GM11168 (cell line): ENCODE measurements around the gene PHACTR1.

ENCODE experiments used
- in situ Hi-C: fragments of 300-500 bp; cut with MboI; formaldehyde crosslinking; loops from one replicate; pipeline ENCODE4 v1.12.0; 2022; ENCODE audit warnings: low sequenced_read_pairs; ENCODE audit not compliant: unreplicated experiment

Gene PHACTR1

GRCh38 chr6:12844284-12845223 lies 128.0 kb downstream of the PHACTR1 start:
- in situ Hi-C loops, result no loop called here

DNA sequence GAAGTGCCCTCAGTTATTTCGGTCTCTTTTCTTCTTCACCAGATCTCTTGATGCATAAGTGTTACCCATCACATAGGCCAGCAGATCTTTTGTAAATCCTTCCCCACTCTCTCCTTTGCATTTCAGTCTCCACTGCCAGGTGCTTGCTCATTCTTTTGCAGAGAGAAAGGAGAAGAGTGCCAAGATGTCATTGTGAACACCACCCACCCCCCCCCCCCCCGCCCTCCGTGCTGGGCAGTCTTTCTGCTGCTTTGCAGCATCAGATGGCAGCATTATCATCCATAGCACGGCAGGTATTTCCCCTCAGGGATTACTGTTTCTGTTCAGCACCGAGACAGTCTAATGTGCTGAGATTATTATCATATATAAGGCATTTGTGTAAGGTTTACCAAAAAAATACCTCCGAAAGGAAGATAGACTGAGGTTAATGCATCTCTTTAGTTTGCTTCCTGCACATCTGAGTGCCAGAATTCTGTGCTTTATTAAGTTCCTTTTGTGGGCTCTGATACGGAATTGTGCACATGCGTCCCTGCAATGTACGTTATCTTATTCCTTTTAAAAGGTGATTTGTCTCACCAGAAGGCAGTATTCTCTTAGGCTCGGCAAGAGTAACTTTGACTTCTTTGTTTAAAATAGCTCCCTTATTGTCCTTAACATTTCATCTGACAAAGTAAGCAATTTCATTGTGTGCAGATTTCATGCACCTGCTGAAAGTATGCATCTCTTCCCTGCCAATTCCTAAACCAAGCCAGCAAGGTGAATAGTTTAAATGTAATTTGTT lies 128.8 kb downstream of the PHACTR1 start:
- in situ Hi-C loops, result no loop called here

- in situ Hi-C loops, result no loop called here
Observed at GRCh38 chr6:12848964-12849808, 132.6 kb downstream of the PHACTR1 start.

DNA sequence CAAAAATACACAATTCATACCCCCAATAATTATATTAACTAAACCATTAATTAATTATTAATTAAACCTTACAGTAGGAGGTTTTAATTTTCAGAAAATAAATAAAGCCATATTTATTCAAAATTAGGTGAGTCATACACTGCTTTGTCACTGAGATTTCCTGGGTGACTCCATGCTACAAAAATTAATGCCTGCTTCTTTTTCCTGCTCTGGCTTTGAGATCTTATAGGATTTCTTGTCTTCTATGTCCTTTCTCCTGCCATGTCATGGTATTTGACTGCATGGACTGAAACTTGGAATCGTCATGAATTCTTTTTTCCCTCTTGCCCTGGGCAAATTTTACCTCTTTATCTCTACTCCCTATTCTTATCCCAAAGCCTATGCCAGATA lies 133.2 kb downstream of the PHACTR1 start:
- in situ Hi-C loops, result no loop called here

DNA sequence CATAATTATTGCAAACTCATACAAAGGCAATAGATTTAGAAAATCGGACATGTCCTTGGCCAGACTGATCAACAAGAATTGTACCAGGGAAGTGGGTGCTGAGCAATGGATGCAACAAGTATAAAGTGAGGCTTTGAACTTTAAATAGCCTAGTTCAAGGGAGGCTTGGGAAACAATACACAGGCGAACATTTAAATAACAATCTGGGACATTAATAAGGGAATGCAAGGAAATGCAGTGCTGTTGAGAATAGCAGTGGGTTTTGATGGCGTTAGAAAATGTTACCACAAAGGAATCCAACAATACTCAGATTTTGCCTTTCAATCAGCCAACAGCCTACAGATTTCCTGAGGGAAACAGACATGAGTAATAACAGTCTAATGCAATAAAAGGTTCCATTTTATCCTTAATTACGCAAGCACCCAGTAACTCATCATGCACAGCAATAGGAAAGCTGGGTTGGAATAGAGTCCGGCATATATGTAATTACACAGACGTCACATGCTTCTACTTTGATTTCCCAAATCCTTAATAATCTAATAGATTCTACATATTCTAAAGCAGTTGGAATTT lies 134.6 kb downstream of the PHACTR1 start:
- in situ Hi-C loops, result no loop called here

GRCh38 chr6:12861603-12862002 lies 145.0 kb downstream of the PHACTR1 start:
- in situ Hi-C loops, result no loop called here

DNA sequence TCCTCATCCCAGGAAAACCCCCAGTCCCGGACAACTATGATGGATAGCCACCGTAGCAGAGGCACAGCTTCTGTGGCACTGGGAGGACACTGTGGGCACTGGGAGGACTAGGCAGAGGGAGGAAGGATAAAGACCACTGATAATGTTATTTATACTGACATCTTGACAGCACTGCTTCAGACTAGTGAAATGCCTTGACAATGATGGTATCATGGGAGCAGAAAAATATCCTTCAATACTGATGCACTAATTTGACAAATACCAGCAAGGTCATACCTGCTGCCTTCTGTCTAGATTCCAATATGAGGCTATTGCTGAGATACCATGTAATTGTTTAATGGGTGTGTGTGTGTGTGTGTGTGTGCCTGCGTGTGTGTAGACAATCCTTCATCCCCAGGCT lies 148.6 kb downstream of the PHACTR1 start:
- in situ Hi-C loops, result no loop called here

GRCh38 chr6:12865671-12866181 lies 149.2 kb downstream of the PHACTR1 start:
- in situ Hi-C loops, result no loop called here

DNA sequence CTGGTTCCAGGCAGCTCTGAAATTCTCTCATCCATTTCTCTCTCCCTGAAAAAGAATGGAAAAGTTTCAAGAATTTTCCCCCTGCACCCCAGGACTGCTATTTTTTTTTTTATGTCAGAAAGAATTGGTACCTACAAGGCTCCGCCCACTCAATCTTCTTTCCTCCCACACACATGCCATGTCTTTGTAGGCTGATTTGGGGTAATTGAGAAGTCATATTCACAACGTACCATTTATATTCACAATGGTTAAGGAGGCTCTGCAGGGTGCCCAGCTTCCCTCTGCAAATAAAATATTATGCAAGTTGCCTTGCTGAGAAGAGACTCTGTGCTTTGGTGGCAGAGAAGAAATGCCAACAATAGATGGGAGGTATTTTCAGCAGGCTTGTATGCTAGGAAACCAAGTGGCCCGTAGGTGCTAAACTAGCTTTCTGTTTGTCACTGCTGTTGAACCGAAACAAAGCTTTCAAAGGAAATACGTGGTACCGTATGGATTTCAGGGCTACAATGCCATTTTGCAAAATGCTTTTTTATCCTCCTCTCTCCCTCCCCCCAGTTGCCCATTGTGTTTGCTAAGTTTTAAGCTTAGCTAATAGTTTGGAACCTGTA lies 150.0 kb downstream of the PHACTR1 start:
- in situ Hi-C loops, result no loop called here

DNA sequence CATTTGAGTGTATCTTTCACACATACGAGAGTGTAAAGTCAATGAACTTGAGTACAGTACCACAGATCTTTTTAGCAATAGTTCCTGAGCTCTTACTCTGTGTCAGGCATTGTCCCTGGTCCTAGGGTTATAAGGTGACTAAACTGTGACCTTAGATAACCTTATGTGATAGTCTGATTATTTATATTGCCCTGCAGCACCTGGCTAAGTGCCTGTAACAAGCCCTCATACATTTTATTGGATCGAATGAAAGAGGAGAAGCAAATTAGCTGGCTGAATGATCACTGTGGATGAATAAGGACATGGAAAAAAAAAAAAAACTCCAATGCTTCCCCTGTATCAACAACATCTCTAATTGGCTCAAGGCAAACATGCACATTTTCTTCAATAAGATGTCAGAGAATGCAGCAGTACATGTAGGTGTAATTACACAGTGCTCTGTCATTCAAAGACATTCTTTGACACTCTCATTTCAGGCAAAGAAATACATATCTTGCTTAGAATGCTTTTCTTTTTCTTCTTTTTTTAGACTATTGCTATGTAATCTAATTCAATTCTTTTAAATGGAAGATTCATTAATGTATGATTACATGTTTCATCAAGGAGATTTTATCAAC lies 153.4 kb downstream of the PHACTR1 start:
- in situ Hi-C loops, result no loop called here

- in situ Hi-C loops, result no loop called here
Observed at GRCh38 chr6:12873691-12874090, 157.1 kb downstream of the PHACTR1 start.

DNA sequence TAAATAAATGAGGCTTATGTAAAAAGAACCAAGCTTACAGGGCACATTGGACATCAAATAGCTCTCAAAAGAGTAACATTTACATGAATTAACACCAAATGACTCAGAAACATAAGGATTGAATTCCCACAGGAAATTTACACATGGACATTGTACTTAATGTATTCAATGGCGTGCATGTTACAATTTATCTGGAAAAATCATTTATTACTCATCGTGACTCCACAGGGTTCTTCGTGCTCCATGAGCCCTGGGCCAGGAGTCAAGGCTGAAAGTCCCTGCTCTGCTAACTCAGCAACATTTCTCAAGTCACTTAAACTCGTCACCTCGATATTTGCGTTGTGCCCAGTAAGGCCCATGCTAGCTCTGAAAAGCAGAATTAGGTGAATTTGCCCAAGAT lies 158.5 kb downstream of the PHACTR1 start:
- in situ Hi-C loops, result no loop called here

GRCh38 chr6:12878741-12879140 lies 162.2 kb downstream of the PHACTR1 start:
- in situ Hi-C loops, result no loop called here

DNA sequence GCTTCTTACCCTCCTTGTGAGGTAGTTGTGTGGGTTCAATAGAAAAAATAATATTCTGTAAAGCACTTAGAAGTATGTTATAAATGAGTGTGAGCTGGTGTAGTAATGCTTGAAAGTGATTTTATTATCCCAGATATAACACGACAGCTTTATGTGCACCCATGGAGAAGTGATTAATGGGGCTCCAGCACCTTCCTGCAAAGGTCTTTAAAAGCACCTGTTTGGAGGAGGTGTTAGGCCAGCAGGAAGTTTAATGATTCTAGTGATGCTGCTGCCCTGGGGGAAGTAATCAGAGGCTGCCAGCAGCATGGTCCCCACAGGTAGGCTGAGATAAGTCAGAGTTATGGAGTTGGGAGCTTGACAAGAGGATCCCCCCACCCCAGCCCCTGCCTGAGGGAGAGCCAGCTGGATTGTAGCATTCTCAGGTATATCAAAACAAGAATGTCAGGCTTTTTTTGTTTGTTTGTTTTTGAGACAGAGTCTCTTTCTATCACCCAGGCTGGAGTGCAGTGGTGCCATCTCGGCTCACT lies 166.3 kb downstream of the PHACTR1 start:
- in situ Hi-C loops, result no loop called here

- in situ Hi-C loops, result no loop called here
Observed at GRCh38 chr6:12884983-12885382, 168.4 kb downstream of the PHACTR1 start.

DNA sequence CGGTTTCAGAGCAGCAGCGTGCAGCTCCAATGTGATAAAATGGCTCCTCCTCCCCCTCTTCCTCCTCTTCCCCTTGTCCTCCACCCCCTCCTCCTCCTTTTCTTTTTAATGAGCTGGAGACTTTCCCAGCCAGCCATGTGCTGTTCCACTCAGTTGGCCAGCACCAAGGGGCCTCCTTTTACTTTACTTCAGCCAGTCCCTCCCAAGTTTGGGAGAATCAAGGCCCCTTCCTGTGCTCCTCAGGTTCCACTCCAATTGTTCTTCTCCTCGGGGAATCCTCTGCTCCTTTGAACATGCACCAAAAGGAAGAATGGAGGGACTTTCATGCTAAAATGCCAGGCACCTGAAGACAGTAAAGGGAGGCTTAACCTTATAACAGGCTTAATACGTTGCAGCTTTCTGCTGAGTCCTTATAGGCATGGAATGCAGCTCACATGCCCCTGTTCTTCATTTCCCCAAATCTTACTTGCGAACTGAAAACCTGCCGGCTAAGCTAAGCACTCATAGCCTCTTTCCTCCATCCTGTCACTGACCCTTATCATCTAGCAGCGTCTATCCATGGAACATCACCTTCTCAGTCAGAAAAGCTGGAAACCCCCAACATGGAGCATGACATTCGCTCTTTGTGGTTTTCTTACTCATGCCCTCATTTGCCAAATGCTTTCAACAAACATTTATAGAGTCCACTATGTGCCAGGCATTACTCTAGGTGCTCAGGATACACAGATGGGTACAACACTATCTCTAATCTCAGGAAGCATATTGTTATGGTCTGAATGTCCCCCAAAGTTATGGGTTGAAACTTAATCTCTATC lies 170.6 kb downstream of the PHACTR1 start:
- in situ Hi-C loops, result no loop called here

GRCh38 chr6:12890171-12890790 lies 173.7 kb downstream of the PHACTR1 start:
- in situ Hi-C loops, result no loop called here

DNA sequence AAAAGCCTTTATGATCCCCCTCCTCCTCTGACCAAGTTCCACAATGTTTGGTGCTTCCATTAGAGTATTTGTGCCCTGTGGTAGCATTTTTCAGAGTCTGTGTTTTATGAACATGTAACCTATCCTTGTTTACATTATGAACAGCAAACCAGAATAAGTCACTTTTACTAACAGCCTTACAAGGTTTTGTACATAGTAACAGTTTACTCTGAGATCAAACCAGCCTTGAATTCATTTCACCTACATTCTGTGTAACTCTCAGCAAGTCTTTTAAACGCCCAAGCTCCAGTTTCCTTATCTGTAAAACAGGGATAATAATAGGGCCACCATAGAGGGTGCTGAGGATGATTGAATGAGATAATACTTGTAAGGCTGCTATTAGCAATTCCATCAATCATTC lies 175.0 kb downstream of the PHACTR1 start:
- in situ Hi-C loops, result no loop called here
